HG03565 (cell line): Measurements from ENCODE around the gene GAS2.
"Not testable (repeated sequence)": the region's sequence is repeated elsewhere in the genome, so short reads cannot be mapped to it uniquely, and the experiment has no call there.

Experiments used
- ATAC-seq: cut with Tn5 transposase; IDR thresholded peaks from one replicate; pipeline ENCODE4 v1.9.1; 2021; ENCODE audit warnings: mild to moderate bottlenecking, moderate library complexity; ENCODE audit not compliant: unreplicated experiment

The GAS2 gene

DNA sequence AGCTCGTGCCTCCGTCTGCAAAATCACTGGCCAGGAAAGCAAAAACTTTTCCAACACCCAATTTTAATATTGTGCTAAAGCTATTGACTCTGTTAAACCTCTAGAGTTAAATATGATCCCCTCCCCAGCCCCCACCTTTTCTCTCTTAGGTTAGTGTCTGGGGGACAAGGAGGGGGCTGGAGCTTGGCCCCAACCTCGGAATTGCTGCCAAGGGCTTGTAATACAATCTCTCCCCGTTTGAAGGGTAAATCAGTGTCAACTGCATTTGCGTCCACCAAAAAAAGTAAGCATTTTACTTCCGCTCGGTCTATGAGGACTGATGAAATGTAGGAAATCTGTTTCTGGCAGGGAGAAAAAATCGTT lies at the start of gene GAS2:
GAS2 (plus strand) TSS at position 287 of the 363 bp plus-strand sequence. CDS start 8,259 bp downstream, outside the sequence.
- peak; percentile 11 for ATAC-seq

- no peak for ATAC-seq
These were observed 48.5 kb upstream of the GAS2 start for GRCh38 chr11:22617868-22618267.

DNA sequence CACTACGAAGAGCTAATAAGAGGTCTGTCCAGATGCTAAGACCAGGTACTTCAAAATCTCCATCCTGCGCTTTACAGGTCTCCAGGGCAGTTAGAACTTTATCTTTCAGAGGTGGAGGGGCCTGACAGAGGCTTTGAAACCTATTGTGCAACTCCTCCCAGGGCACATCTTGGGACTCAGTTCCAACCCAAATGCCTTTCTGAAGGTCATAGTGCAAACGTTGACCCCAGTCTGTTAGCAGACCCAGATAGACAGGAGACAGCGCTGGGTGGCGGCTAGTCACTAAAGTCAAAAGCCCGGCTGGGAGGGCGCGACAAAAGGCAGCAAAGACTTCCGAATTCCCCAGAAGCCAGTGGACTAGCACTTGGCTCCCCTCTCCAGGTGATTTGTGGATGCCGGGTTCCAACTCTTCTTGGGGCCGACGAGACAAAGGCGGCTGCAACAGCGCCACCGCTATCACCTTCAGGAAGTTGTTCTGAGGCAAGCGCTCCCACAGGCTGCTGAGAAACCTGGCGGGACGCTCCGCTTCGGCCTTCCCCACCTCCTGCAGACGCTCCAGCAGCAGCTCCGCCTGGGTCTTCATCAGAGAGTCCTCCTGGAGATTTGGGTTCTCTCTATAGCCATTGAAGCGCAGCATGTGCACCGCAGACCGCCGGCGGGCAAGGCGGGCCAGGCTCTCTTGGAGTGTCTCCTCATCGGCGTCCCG lies 41.5 kb upstream of the GAS2 start:
- peak; percentile 31 for ATAC-seq

GRCh38 chr11:22625448-22626287 lies 40.7 kb upstream of the GAS2 start, which contains the start of gene FANCF:
FANCF (minus strand) TSS chr11:22625823; CDS start chr11:22625810, 13 bp downstream.
- peak; percentile 98 for ATAC-seq

DNA sequence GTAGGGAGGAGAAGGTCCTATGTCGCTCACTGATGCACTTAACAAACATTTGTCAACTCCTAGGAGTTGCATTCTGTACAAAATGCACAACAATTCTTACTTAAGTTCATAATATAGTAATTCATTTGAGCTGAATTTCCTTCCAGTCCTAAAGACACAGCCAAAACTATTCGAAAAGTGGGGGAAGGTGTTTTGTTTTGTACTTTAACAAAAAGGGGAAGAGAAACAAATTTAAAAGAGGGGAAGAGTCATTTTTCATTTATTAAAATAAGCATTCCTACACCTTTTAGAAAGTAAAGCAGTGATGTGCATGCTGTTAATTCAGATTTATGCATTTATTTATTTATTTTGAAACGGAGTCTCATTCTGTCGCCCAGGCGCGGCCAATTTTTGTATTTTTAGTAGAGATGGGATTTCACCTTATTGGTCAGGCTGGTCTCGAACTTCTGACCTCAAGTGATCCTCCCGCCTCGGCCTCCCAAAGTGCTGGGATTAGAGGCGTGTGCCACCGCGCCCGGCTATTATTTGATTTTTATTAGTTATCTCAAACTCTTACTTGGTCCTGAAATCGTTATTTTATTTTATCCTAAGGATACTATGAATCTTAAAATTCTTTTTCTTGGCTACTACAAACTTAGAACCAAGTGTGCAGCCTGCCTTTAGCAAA lies 39.7 kb upstream of the GAS2 start:
- ATAC-seq: no peak

GRCh38 chr11:22627421-22627820 lies 39.0 kb upstream of the GAS2 start:
- no peak for ATAC-seq

- ATAC-seq: no peak
These were observed 33.0 kb upstream of the GAS2 start for GRCh38 chr11:22633354-22633902.

- no peak for ATAC-seq
These were observed 31.3 kb upstream of the GAS2 start for GRCh38 chr11:22634897-22635629.

GRCh38 chr11:22635689-22636088 lies 30.7 kb upstream of the GAS2 start:
- no peak for ATAC-seq

- no peak for ATAC-seq
These were observed 25.5 kb upstream of the GAS2 start for GRCh38 chr11:22640862-22641261.

DNA sequence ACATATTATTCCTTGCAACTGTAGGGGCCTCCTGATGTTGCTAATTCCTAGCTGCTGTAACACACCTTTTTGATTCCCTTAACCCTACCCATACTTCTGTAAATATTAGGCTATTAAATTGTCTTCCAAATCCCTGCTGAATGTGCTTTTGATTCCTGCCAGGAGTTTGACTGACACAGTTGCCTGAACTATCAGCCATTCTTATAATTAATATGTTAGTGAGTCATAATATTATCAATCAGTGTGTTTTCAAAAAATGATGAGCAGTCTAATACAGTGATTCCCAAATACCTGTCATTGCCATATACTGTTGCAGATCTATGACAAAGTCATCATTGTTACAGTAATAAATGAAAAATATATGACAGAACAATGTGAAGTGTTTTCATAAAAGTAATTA lies 24.9 kb upstream of the GAS2 start:
- ATAC-seq: no peak

DNA sequence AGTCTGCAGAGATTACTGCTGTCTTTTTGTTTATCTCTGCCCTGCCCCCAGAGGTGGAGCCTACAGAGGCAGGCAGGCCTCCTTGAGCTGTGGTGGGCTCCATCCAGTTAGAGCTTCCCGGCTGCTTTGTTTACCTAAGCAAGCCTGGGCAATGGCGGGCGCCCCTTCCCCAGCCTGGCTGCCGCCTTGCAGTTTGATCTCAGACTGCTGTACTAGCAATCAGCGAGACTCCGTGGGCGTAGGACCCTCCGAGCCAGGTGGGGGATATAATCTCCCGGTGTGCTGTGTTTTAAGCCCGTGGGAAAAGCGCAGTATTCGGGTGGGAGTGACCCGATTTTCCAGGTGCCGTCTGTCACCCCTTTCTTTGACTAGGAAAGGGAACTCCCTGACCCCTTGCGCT lies 14.1 kb upstream of the GAS2 start:
- not testable (repeated sequence) for ATAC-seq

DNA sequence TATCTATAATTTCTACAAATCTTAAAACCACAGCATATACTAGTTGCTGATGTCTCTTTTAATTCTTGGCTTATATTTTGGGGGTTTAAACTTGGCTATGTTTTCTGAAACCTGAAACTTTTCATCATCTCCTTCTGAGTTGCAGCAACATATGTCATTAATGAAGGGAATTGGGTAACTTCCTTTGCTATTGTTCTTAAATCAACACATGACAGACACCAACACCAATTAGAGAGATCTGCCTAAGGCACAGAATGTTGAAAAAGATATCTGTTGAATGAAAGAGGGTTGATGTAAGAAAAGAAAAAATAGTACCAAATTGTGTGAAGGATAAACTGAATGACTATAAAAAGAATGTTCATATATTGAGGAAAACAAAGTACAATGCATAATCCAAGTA lies 10.3 kb upstream of the GAS2 start:
- ATAC-seq: no peak

DNA sequence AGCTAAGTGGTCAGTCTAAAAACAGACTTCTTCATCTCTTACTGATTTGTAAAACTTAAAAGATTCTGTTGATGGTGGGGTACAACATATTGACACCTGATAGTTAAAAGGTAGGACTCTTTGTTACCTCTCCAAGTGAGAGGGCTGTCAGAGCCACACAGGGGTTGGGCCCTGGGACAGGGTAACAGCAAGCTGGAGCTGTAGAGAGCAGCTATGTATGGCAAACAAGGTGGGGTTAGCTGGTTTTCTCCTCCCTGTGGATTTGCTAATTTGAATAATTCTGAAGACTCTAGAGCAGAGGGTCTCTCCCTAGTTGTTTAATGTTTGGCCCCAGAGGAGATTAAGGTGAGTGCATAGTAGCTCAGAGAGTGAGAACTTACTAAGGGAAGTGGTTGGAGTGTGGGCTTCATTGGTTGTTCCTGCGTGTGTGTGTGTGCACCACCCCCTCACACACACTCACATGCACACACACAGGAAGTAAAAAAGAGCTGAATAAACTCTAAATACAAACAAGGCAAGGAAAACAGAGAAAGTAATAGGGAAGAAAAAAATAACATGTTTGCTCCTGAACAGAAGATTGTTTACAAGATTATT lies 9.2 kb upstream of the GAS2 start:
- peak; percentile 91 for ATAC-seq

DNA sequence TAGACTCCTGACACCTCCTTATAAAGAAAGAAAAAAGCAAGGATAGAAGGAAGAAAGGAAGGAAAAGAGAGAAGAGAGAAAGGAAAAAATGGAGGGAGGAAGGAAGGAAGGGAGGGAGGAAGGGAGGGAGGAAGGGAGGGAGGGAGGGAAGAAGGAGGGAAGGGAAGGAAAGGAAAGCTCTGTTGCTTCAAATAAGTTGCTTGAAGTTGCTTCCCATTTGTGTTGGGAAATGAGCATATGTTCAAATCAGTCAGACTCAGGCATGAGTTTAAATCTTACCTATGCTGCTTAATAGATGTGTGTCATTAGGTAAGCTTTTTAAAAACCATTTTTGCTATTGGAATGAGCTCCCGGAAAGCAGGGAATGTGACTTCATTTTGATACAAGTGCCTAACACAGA lies 6.6 kb upstream of the GAS2 start:
- ATAC-seq: no peak

DNA sequence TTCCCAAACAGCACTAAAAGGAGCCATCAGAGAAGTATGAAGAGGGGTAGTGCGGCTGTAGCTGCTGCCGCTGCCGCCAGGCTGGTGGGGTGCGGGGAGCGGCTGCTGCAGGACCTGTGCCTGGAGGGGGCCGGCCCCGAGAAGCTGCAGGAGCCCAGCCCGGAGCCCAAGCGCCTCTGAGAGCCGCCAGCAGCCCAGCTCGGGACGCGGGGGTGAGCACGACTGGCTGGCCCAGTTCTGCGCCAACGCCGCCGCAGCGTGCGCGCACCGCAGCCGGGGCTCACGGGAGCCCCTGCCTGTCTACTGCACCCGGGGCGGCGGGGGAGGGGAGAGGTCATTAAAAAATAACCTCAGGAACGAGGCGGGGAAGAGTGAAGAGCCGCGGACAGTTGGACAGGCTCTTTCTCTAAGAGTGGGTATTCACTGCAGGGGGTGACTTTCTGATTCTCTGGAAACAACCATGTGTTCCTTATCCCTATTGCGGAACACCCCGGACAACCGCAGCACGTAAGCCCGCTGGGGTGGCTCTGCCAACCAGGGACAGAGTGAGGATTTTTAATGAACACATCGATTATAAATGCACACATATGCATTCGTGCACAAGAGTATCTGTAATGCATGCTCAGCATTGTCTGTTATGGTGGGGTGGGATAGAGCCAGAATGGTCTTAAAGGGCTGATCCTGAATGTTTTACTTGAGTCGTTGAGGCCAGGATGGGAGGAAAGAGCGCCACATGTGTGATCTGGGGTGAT lies 453 bp downstream of the GAS2 start:
- peak; percentile 32 for ATAC-seq

DNA sequence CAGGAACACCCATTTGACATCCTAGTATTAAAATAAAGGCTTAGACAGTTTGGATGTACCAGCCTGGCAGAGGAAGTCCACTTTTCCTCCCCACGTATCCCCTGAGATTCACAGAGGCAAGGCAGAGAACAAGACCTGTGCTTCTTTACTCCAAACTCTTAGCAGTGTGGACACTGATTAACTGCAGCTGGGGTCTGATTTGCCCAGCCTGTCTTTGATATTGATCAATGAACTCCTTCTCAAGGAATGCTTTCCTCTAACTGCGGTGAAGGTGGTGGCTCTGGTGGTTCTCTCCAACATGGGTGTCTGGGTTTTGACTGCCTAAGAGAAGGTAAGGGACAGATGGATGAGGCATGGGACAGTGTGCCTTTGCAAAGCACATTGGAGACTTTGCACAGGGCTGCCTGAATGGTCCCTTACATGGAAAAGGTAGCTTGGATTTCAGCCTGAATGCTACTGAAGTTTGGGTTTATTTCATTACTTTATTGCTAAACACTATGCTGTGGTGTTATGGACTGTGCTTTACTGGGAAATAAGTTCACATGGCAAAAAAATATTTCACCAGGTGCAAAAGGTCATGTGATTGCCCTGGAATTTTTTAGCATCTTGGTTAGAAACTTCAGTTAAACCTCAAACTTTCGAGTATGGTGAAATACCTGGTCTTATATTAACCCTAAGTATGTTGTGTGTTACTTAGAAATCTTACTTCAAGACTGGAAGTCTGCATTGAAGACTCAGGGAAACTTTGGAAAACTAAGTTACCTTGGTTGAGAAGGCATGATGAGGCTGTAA lies 1.8 kb downstream of the GAS2 start:
- no peak for ATAC-seq

DNA sequence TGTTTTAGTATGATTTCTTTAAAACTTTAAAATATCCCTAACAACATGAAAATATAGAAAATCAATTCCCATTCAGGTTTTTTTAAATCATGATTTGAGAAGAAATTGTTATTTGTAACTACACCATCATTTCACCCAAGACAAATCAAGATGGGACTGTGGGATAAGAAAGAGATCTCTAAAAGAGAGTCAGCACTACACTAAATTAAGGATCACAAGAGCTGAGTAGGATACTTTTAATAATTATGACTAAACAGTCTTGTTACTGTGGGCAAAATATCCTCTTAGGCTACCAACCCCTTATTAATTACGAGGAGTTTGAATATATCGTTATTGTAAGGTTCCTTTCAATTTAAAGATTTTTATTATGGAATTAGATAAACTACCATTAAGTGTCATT lies 3.0 kb downstream of the GAS2 start:
- no peak for ATAC-seq

GRCh38 chr11:22670830-22671229 lies 4.4 kb downstream of the GAS2 start:
- peak; percentile 45 for ATAC-seq
